Measurements from ENCODE around the gene P2RY14. TPM values are rescaled to one million over a fixed set of nuclear protein-coding genes. Genes with fewer than 3 reads are reported as not detected.

The P2RY14 gene
- total RNA-seq, 1 experiment from 2014 or later = not detected

- TF ChIP-seq, protein P1, sequence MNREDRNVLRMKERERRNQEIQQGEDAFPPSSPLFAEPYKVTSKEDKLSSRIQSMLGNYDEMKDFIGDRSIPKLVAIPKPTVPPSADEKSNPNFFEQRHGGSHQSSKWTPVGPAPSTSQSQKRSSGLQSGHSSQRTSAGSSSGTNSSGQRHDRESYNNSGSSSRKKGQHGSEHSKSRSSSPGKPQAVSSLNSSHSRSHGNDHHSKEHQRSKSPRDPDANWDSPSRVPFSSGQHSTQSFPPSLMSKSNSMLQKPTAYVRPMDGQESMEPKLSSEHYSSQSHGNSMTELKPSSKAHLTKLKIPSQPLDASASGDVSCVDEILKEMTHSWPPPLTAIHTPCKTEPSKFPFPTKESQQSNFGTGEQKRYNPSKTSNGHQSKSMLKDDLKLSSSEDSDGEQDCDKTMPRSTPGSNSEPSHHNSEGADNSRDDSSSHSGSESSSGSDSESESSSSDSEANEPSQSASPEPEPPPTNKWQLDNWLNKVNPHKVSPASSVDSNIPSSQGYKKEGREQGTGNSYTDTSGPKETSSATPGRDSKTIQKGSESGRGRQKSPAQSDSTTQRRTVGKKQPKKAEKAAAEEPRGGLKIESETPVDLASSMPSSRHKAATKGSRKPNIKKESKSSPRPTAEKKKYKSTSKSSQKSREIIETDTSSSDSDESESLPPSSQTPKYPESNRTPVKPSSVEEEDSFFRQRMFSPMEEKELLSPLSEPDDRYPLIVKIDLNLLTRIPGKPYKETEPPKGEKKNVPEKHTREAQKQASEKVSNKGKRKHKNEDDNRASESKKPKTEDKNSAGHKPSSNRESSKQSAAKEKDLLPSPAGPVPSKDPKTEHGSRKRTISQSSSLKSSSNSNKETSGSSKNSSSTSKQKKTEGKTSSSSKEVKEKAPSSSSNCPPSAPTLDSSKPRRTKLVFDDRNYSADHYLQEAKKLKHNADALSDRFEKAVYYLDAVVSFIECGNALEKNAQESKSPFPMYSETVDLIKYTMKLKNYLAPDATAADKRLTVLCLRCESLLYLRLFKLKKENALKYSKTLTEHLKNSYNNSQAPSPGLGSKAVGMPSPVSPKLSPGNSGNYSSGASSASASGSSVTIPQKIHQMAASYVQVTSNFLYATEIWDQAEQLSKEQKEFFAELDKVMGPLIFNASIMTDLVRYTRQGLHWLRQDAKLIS (CRISPR knock-in tag; IDR thresholded peaks at IDR 0.05; ENCODE audit: borderline replicate concordance) = 0 out of 2 replicates have a peak, but pooled peaks have one; percentile 44
- TF ChIP-seq ZNF512 (CRISPR knock-in tag; IDR thresholded peaks at IDR 0.05; ENCODE audit: borderline replicate concordance) (no peak), OVOL2 (CRISPR knock-in tag; IDR thresholded peaks at IDR 0.05; ENCODE audit: borderline replicate concordance) (no peak), SMAD3 (CRISPR knock-in tag; IDR thresholded peaks at IDR 0.05; ENCODE audit: borderline replicate concordance) (no peak), ZNF423 (CRISPR knock-in tag; IDR thresholded peaks at IDR 0.05) (peak; percentile 39; the same call in 1 of the 2 replicates), FOXP1 (CRISPR knock-in tag; IDR thresholded peaks at IDR 0.05; ENCODE audit: borderline replicate concordance) (no peak), NR3C1 (CRISPR knock-in tag; conservative IDR thresholded peaks at IDR 0.05; ENCODE audit: low read depth) (no peak), ETV6 (CRISPR knock-in tag; IDR thresholded peaks at IDR 0.05) (no peak), FOXK1 (CRISPR knock-in tag; IDR thresholded peaks at IDR 0.05) (no peak), IRF2 (CRISPR knock-in tag; IDR thresholded peaks at IDR 0.05; ENCODE audit: borderline replicate concordance, low read depth) (no peak), HMGA2 (CRISPR knock-in tag; IDR thresholded peaks at IDR 0.05) (no peak)
- TF ChIP-seq, protein P2, sequence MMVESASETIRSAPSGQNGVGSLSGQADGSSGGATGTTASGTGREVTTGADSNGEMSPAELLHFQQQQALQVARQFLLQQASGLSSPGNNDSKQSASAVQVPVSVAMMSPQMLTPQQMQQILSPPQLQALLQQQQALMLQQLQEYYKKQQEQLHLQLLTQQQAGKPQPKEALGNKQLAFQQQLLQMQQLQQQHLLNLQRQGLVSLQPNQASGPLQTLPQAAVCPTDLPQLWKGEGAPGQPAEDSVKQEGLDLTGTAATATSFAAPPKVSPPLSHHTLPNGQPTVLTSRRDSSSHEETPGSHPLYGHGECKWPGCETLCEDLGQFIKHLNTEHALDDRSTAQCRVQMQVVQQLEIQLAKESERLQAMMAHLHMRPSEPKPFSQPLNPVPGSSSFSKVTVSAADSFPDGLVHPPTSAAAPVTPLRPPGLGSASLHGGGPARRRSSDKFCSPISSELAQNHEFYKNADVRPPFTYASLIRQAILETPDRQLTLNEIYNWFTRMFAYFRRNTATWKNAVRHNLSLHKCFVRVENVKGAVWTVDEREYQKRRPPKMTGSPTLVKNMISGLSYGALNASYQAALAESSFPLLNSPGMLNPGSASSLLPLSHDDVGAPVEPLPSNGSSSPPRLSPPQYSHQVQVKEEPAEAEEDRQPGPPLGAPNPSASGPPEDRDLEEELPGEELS (CRISPR knock-in tag; IDR thresholded peaks at IDR 0.05) = no peak
- TF ChIP-seq, protein P3, sequence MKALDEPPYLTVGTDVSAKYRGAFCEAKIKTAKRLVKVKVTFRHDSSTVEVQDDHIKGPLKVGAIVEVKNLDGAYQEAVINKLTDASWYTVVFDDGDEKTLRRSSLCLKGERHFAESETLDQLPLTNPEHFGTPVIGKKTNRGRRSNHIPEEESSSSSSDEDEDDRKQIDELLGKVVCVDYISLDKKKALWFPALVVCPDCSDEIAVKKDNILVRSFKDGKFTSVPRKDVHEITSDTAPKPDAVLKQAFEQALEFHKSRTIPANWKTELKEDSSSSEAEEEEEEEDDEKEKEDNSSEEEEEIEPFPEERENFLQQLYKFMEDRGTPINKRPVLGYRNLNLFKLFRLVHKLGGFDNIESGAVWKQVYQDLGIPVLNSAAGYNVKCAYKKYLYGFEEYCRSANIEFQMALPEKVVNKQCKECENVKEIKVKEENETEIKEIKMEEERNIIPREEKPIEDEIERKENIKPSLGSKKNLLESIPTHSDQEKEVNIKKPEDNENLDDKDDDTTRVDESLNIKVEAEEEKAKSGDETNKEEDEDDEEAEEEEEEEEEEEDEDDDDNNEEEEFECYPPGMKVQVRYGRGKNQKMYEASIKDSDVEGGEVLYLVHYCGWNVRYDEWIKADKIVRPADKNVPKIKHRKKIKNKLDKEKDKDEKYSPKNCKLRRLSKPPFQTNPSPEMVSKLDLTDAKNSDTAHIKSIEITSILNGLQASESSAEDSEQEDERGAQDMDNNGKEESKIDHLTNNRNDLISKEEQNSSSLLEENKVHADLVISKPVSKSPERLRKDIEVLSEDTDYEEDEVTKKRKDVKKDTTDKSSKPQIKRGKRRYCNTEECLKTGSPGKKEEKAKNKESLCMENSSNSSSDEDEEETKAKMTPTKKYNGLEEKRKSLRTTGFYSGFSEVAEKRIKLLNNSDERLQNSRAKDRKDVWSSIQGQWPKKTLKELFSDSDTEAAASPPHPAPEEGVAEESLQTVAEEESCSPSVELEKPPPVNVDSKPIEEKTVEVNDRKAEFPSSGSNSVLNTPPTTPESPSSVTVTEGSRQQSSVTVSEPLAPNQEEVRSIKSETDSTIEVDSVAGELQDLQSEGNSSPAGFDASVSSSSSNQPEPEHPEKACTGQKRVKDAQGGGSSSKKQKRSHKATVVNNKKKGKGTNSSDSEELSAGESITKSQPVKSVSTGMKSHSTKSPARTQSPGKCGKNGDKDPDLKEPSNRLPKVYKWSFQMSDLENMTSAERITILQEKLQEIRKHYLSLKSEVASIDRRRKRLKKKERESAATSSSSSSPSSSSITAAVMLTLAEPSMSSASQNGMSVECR (CRISPR knock-in tag; IDR thresholded peaks at IDR 0.05; ENCODE audit: borderline replicate concordance) = no peak
- TF ChIP-seq, protein P4, sequence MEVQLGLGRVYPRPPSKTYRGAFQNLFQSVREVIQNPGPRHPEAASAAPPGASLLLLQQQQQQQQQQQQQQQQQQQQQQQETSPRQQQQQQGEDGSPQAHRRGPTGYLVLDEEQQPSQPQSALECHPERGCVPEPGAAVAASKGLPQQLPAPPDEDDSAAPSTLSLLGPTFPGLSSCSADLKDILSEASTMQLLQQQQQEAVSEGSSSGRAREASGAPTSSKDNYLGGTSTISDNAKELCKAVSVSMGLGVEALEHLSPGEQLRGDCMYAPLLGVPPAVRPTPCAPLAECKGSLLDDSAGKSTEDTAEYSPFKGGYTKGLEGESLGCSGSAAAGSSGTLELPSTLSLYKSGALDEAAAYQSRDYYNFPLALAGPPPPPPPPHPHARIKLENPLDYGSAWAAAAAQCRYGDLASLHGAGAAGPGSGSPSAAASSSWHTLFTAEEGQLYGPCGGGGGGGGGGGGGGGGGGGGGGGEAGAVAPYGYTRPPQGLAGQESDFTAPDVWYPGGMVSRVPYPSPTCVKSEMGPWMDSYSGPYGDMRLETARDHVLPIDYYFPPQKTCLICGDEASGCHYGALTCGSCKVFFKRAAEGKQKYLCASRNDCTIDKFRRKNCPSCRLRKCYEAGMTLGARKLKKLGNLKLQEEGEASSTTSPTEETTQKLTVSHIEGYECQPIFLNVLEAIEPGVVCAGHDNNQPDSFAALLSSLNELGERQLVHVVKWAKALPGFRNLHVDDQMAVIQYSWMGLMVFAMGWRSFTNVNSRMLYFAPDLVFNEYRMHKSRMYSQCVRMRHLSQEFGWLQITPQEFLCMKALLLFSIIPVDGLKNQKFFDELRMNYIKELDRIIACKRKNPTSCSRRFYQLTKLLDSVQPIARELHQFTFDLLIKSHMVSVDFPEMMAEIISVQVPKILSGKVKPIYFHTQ (CRISPR knock-in tag; IDR thresholded peaks at IDR 0.05) = 0 out of 2 replicates have a peak, but pooled peaks have one; percentile 29
- TF ChIP-seq, protein P5, sequence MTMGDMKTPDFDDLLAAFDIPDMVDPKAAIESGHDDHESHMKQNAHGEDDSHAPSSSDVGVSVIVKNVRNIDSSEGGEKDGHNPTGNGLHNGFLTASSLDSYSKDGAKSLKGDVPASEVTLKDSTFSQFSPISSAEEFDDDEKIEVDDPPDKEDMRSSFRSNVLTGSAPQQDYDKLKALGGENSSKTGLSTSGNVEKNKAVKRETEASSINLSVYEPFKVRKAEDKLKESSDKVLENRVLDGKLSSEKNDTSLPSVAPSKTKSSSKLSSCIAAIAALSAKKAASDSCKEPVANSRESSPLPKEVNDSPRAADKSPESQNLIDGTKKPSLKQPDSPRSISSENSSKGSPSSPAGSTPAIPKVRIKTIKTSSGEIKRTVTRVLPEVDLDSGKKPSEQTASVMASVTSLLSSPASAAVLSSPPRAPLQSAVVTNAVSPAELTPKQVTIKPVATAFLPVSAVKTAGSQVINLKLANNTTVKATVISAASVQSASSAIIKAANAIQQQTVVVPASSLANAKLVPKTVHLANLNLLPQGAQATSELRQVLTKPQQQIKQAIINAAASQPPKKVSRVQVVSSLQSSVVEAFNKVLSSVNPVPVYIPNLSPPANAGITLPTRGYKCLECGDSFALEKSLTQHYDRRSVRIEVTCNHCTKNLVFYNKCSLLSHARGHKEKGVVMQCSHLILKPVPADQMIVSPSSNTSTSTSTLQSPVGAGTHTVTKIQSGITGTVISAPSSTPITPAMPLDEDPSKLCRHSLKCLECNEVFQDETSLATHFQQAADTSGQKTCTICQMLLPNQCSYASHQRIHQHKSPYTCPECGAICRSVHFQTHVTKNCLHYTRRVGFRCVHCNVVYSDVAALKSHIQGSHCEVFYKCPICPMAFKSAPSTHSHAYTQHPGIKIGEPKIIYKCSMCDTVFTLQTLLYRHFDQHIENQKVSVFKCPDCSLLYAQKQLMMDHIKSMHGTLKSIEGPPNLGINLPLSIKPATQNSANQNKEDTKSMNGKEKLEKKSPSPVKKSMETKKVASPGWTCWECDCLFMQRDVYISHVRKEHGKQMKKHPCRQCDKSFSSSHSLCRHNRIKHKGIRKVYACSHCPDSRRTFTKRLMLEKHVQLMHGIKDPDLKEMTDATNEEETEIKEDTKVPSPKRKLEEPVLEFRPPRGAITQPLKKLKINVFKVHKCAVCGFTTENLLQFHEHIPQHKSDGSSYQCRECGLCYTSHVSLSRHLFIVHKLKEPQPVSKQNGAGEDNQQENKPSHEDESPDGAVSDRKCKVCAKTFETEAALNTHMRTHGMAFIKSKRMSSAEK (CRISPR knock-in tag; IDR thresholded peaks at IDR 0.05; ENCODE audit: borderline replicate concordance) = no peak
Measured at GRCh38 chr3:151305060-151305774, 26.9 kb upstream of the P2RY14 start (continued).
